OCI-LY7 (cell line): ENCODE results near the gene OSM.

Source experiments
- CTCF ChIP-seq: fragments of 200-600 bp; sonication (generic); conservative IDR thresholded peaks from 2 replicates; pipeline ENCODE4 v1.5.1; 2014; ENCODE audit warnings: mild to moderate bottlenecking, antibody characterized with exemption, low read length, moderate library complexity, mixed read lengths
- EZH2phosphoT487 ChIP-seq: fragments of 200-600 bp; sonication (generic); IDR thresholded peaks from 2 replicates; pipeline ENCODE4 v1.6.1; 2018; ENCODE audit warnings: low read depth, borderline replicate concordance, mild to moderate bottlenecking, mixed run types, antibody characterized with exemption, low read length, moderate library complexity, mixed read lengths

GRCh38 chr22:30219049-30219654, 47.5 kb downstream of the OSM start:
- TF ChIP-seq CTCF: no peak
- TF ChIP-seq EZH2phosphoT487: no peak
